ENCODE results near the gene DCC. TPM values are rescaled to one million over a fixed set of nuclear protein-coding genes. Genes with fewer than 3 reads are reported as not detected.

DCC gene
- total RNA-seq, 4 donors from 2014 or later: 0.27 to 2.5 TPM; not detected in 2

GRCh38 chr18:53544917-53545316, 1204.9 kb downstream of the DCC start:
- Histone ChIP-seq H3K4me3 (no peak overlapping the region), H3K4me1 (no peaks in the 10 kb centered on the region), H3K27me3 (no peaks in the 10 kb centered on the region), H3K27ac (no peak overlapping the region), H3K36me3 (no peaks in the 10 kb centered on the region), H3K9me3 (no peaks in the 10 kb centered on the region)
- intact Hi-C loops (cut with DNase I; ENCODE audit: low total_unique reads): no loop called here
- no peak for DNase-seq
- in situ Hi-C loops (cut with MboI; ENCODE audit: low pct_ligation_motif_present in 1 of 4, low pct_unique_long_range_greater_than_20kb in 1 of 4, low sequenced_read_pairs in 3 of 4): no loop called here
- WGBS, 2 donors (ENCODE audit: low coverage in 1 of 2): 44 to 67% methylated on average over 1 to 3 of the region's 3 CpGs
- TF ChIP-seq POLR2A (IDR thresholded peaks at IDR 0.05) (no peak), EP300 (IDR thresholded peaks at IDR 0.05; ENCODE audit: low read depth) (no peak), POLR2AphosphoS5 (IDR thresholded peaks at IDR 0.05) (no peak)
- TF ChIP-seq, protein P1, sequence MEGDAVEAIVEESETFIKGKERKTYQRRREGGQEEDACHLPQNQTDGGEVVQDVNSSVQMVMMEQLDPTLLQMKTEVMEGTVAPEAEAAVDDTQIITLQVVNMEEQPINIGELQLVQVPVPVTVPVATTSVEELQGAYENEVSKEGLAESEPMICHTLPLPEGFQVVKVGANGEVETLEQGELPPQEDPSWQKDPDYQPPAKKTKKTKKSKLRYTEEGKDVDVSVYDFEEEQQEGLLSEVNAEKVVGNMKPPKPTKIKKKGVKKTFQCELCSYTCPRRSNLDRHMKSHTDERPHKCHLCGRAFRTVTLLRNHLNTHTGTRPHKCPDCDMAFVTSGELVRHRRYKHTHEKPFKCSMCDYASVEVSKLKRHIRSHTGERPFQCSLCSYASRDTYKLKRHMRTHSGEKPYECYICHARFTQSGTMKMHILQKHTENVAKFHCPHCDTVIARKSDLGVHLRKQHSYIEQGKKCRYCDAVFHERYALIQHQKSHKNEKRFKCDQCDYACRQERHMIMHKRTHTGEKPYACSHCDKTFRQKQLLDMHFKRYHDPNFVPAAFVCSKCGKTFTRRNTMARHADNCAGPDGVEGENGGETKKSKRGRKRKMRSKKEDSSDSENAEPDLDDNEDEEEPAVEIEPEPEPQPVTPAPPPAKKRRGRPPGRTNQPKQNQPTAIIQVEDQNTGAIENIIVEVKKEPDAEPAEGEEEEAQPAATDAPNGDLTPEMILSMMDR (IDR thresholded peaks at IDR 0.05): no peak

DNA sequence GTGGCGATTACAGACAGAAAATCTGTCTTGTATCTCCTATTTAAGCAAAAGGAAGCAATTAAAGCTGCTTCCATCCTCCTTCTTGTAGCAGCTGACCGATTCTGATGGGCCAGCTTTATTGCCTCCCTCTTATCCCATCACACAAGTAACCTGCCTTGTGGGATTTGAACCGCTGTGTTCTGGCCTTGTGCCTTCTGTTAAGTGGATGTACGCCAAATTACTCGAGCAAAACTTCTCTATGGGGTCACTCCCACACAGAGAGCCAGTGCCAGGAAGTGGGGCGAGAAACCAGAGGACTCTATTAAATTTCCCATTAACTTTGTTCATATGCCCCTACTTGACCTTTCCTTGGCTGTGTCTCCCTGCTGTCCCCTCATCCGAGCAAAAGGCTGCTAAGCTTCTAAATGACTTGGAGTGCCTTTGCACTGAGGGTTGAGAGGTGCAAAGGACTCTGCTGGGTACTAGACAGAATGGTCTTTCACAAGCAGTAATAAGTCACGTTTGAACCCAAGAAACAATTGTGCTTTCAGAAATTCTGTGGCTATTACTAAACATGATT, 1212.0 kb downstream of the DCC start:
- Histone ChIP-seq H3K27ac (no peak overlapping the region), H3K4me3 (no peak overlapping the region), H3K27me3 (no peaks in the 10 kb centered on the region), H3K4me1 (no peaks in the 10 kb centered on the region), H3K9me3 (no peaks in the 10 kb centered on the region), H3K36me3 (no peaks in the 10 kb centered on the region)
- intact Hi-C loops (cut with DNase I; ENCODE audit: low total_unique reads): no loop called here
- TF ChIP-seq POLR2AphosphoS5 (IDR thresholded peaks at IDR 0.05): no peak
- no peak for DNase-seq
- 61 to 83% methylated on average over 2 to 8 of the region's 8 CpGs for WGBS, 2 donors (ENCODE audit: low coverage in 1 of 2)
- in situ Hi-C loops (cut with MboI; ENCODE audit: low pct_ligation_motif_present in 1 of 4, low pct_unique_long_range_greater_than_20kb in 1 of 4, low sequenced_read_pairs in 3 of 4): loop anchor here in 2 of 4 donors (25.0 kb wide), 1 partner anchor 560 kb away; no protein-coding TSS in a partner anchor

DNA sequence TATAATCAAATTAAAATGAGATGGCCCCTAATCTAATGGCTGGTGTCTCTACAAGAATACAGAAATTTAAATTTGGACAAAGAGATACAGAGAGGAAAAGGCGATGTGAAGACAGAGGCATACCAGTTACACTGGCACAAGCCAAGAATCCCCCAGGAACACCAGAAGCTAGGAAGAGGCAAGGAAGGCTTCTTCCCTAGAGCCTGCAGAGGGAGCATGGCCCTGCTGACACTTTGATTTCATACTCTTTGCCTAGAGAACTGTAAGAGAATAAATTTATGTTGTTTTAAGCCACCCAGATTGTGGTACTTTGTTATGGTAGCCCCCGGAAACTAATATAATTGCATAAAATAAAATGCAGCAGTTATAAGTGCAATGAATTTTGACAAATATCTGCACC, 1213.0 kb downstream of the DCC start:
- WGBS, 2 donors (ENCODE audit: low coverage in 1 of 2): 90 to 94% methylated on average over 2 of the region's 2 CpGs

GRCh38 chr18:53556450-53556849, 1216.5 kb downstream of the DCC start:
- TF ChIP-seq, protein P1 (IDR thresholded peaks at IDR 0.05): no peak
- TF ChIP-seq POLR2AphosphoS5 (IDR thresholded peaks at IDR 0.05): no peak
- TF ChIP-seq EP300 (IDR thresholded peaks at IDR 0.05; ENCODE audit: low read depth): no peak
- TF ChIP-seq POLR2A (IDR thresholded peaks at IDR 0.05): no peak
- in situ Hi-C loops (cut with MboI; ENCODE audit: low pct_ligation_motif_present in 1 of 4, low pct_unique_long_range_greater_than_20kb in 1 of 4, low sequenced_read_pairs in 3 of 4): loop anchor here in 2 of 4 donors (25.0 kb wide), 1 partner anchor 556 kb away; no protein-coding TSS in a partner anchor
- H3K4me3 ChIP-seq: no peak overlapping the region
- no peak for DNase-seq
- 81 to 100% methylated on average over 1 to 2 of the region's 2 CpGs for WGBS, 2 donors (ENCODE audit: low coverage in 1 of 2)
- no peak overlapping the region for H3K27ac ChIP-seq
- no peaks in the 10 kb centered on the region for H3K4me1 ChIP-seq
- H3K27me3 ChIP-seq: no peaks in the 10 kb centered on the region
- H3K36me3 ChIP-seq: no peaks in the 10 kb centered on the region
- no peaks in the 10 kb centered on the region for H3K9me3 ChIP-seq
- intact Hi-C loops (cut with DNase I; ENCODE audit: low total_unique reads): no loop called here

More for the DNA sequence above, 1213.0 kb downstream of the DCC start:
- no peaks in the 10 kb centered on the region for H3K27me3 ChIP-seq
- no peaks in the 10 kb centered on the region for H3K4me1 ChIP-seq
- H3K36me3 ChIP-seq: no peaks in the 10 kb centered on the region
- in situ Hi-C loops (cut with MboI; ENCODE audit: low pct_ligation_motif_present in 1 of 4, low pct_unique_long_range_greater_than_20kb in 1 of 4, low sequenced_read_pairs in 3 of 4) (loop anchor here in 2 of 4 donors (25.0 kb wide), 1 partner anchor 559 kb away; no protein-coding TSS in a partner anchor), intact Hi-C loops (cut with DNase I; ENCODE audit: low total_unique reads) (no loop called here)
- no peaks in the 10 kb centered on the region for H3K9me3 ChIP-seq
- no peak for DNase-seq
- TF ChIP-seq, protein P1 (IDR thresholded peaks at IDR 0.05): no peak
- TF ChIP-seq POLR2A (IDR thresholded peaks at IDR 0.05) (no peak), POLR2AphosphoS5 (IDR thresholded peaks at IDR 0.05) (no peak), EP300 (IDR thresholded peaks at IDR 0.05; ENCODE audit: low read depth) (no peak)
- H3K27ac ChIP-seq: no peak overlapping the region
- H3K4me3 ChIP-seq: no peak overlapping the region

All from transverse colon (tissue), 4 donors.